Right lobe of liver (tissue), 4 donors: ENCODE measurements around the gene RPS6KC1.

Experiments used
- POLR2A ChIP-seq: fragments of 450-650 bp; IDR thresholded peaks from one replicate; pipeline ENCODE4 v1.6.1; 2017; ENCODE audit warnings: antibody characterized with exemption, mild to moderate bottlenecking
- TF ChIP-seq, protein P1 (sequence below), 4 donors: fragments of 200-600 bp in 3 of 4; fragments of 450-650 bp in 1 of 4; IDR thresholded peaks; one replicate each; pipeline versions ENCODE4 v1.5.1 to v1.8.0; 2016 to 2022; ENCODE audit warnings: antibody characterized with exemption in 4 of 4, mild to moderate bottlenecking in 2 of 4
- donor health status: DM: no; HTN: no; CAD: no.
- donor health status: DM: no; HTN: no; CAD: no.
- donor health status: DM: no; HTN: yes; CAD: no.

GRCh38 chr1:213054733-213055591 is 3.9 kb downstream of the RPS6KC1 start:
- TF ChIP-seq, protein P1, sequence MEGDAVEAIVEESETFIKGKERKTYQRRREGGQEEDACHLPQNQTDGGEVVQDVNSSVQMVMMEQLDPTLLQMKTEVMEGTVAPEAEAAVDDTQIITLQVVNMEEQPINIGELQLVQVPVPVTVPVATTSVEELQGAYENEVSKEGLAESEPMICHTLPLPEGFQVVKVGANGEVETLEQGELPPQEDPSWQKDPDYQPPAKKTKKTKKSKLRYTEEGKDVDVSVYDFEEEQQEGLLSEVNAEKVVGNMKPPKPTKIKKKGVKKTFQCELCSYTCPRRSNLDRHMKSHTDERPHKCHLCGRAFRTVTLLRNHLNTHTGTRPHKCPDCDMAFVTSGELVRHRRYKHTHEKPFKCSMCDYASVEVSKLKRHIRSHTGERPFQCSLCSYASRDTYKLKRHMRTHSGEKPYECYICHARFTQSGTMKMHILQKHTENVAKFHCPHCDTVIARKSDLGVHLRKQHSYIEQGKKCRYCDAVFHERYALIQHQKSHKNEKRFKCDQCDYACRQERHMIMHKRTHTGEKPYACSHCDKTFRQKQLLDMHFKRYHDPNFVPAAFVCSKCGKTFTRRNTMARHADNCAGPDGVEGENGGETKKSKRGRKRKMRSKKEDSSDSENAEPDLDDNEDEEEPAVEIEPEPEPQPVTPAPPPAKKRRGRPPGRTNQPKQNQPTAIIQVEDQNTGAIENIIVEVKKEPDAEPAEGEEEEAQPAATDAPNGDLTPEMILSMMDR (IDR thresholded peaks at IDR 0.05), result no peak
- TF ChIP-seq POLR2A, result no peak
